Right renal pelvis (tissue), 4 donors: ENCODE results near the gene IAPP. TPM values are rescaled to one million over a fixed set of nuclear protein-coding genes. Genes with fewer than 3 reads are reported as not detected.
"Not testable (repeated sequence)": the region's sequence is repeated elsewhere in the genome, so short reads cannot be mapped to it uniquely, and the experiment has no call there.

Experiments
- DNase-seq, 4 donors: peaks; one replicate each; pipeline ENCODE4 v3.0.0-alpha.2; 2013; ENCODE audit warnings: low read depth in 4 of 4, low spot score in 3 of 4, missing footprints in 1 of 4
- polyA plus RNA-seq, 4 donors: library from polyadenylated mRNA; unstranded; fragments of 120-200 nt; gene quantifications; one replicate each; pipeline ENCODE4 v1.2.1, GENCODE V29; 2013; ENCODE audit not compliant: insufficient read length in 4 of 4

Gene IAPP
- polyA plus RNA-seq, result not detected

DNA sequence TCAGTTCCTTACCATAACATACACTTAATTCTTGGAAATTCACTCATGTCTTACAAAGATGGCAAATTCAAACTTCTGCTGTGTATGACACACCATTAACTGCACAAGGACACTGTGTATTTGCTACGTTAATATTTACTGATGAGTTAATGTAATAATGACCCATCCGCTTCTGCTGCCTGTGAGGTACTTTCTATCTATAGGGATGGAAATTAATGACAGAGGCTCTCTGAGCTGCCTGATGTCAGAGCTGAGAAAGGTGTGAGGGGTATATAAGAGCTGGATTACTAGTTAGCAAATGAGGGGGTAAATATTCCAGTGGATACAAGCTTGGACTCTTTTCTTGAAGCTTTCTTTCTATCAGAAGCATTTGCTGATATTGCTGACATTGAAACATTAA, at the start of gene IAPP:
IAPP (plus strand) TSS at position 301 of the 400 bp plus-strand sequence. CDS start 450 bp downstream, outside the sequence.
- no peak for DNase-seq

DNA sequence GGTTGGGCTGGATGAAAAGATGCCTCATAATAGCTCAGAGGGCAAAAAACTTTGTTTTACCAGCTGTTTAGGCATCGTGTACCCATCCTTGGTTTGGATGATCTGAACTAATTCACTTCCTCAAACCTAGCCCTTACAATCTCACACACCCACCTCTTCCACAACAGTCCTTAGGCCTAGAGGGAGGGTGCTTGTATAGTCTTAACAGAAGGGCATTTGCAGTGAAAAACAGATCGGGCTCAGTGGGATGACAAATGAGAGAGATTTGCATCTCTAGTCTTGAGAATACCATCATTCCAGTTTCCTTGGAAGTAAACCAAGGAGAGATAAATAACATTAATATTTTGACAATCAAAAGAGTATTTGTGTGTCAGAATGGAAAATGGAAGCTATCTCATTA, 49.0 kb upstream of the IAPP start:
- DNase-seq, result no peak

DNA sequence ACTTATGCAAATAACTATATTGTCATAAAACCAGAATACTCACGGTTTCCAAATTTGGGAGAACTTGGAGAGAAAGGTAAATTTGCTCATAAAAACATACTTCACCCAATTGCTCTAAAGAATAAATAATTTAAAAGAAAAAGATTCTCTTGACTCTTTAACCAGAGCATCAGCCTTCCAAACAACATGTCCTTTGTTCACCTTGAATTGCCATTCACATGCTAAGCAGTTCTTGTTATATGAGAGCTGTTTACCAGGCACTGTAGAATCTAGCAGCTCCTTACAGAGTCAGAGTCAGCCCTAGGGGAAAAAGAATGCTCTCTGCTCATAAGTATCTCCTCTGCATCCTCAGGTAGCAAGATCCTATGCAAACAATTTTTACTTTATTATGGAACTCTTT, 48.2 kb upstream of the IAPP start:
- DNase-seq, result no peak

DNA sequence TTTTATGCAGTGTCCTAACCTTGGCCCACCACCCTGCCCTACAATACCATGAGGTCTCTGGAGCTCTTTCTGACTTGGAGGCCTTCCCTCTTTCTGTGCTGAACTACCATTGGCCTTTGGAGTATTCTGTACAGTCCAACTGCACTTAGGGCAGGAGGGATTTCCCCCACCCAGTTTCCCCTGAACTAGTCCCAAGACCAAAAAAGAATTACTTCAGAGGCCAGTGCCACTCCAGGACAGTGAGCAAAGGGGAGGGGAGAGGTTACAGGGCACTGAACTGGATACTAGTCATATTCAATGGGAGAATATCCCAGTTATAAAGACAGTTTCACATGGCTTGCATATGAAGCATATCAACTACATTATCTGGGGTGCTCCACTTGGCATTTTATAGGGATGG, 44.1 kb upstream of the IAPP start:
- no peak for DNase-seq

DNA sequence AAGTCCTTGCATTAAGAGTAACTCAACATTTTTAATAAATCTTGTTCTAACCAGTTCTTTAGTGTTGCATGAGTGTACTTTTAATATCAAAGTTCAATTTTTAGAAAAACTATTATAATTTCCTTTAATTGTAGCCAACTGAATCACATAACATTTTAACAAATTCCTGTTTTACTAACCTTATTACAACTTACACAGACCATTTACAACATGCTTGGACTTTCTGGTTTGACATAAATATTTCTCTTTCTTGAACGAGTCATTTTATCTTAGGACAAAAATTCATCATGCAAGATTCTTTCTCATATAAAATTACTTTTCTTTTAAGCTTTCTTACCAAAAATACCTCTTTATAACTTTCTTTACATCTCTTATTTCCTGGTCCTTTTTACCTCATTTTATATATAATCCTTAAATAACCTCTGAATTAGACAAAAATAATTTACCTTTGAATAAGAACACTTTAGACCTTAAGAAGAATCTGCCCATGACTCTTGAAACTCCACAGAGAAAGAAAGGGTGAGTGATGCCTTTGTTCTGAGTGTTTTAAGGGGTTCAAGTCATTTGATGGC, 41.9 kb upstream of the IAPP start:
- DNase-seq, result no peak

DNA sequence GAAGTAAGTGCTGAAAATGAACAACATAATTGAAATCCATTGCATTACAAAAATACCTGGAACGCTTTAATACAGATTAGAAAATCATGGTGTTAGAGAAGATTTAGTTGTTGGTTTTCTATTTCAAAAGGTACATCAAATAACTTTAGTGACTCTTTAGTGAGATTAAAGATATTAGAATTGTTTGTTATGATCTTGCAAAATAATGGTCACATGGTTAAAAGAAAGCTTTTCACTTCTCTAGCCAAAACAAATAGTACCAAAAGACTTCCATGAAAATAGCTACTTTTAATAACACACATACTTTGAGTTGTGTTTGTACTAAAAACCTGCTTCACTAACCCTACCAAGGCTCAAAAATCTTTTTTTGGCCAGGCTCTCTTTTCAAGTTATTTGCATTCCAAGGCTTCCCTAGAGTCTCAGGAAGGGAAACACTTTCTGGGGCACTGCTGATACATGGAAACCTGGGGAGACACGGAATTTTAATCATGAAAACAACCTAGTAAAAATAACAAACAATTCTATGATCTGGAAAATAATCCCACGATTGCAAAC, 37.9 kb upstream of the IAPP start, which contains the start of gene SLCO1A2:
SLCO1A2 (minus strand) TSS at position 147 of the 555 bp plus-strand sequence. CDS start 270 bp downstream, outside the sequence.
- no peak for DNase-seq

DNA sequence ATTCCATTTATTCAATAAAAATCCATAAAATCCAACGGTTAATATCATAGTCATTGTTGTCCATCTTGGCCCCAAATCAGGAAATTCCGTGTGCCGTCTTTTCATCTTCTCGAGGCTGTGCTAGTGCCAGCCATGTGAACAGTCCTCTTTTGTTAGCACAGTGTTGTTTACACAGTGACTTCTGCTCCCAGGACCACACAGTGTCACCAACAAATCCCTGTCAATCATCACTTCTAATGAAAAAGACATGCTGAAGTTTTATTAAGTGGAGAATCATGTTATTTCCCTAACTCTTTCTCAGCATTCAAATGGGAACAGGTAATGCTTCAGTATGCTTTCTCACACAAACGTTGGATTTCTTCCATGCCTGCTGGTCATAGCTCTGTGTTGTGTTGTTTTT, 36.0 kb upstream of the IAPP start:
- DNase-seq, result no peak

DNA sequence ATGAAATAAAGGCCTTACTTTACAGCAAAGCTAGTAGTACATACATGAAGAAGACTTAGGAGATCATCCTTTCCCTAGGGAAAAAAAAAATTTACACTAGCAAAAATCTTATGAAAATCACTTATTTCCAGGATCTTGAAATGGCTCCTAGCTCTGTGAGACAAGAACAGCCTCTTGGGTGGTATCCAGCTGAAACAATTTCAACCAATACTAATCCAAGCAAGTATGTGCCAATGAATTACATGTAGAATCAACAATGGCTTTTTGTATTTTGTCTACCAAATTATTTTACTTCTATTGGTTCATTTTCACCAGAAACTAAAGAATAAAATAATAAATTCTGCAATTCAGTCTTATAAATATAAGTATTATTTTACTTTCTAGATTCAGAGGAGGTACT, 35.2 kb upstream of the IAPP start:
- DNase-seq, result no peak

DNA sequence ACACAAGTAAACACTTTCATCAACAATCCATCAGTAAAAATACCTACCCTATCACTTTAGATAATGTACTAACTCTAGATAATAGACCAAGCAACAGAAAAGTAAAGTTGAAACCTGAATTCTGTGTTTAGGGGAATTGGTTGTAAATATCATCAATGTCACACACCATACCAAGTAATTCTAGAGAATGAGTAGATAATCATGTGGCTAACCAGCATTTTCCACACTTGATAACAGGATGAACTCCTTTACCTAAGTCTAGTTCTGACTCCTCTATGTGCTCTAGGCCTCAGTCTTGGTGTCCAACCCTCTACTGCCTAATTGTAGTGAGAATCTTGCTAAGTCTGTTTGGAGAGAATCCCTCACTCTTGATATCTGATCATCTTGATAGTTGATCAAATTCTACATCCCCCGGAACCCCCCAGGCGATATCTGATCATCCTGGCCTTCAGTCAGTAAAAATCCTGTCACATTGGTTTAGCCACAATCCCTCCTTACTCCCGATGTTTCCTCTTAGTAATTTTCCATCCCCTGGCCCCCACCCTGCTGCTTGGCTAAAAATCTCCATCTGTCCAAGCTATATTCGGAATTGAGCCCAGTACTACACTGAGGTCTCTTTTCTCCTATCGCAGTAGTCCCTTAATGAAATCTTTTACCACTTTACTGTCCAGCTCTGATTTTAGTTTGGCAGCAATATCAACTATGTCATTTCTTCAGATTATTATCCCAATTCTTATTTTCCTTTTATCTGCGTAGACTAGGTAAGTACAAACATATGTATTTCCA, 34.5 kb upstream of the IAPP start:
- no peak for DNase-seq

DNA sequence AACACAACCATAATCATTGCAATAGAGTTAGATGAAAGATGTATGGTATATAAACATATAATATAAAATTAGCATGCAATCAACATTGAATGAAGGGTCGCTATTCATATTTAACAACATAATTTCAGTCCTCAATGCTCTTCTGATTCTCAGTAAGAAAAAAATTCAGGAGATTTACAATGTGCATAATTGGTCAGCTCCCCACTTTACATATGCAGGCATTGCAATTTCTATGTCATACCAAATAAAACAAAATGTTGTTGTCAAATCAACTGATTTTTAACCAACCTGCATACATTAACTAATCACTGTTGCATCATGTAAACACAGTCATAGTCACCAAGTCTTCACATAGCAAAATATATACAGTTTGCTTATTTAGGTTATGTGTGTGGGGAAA, 32.8 kb upstream of the IAPP start:
- DNase-seq, result no peak

DNA sequence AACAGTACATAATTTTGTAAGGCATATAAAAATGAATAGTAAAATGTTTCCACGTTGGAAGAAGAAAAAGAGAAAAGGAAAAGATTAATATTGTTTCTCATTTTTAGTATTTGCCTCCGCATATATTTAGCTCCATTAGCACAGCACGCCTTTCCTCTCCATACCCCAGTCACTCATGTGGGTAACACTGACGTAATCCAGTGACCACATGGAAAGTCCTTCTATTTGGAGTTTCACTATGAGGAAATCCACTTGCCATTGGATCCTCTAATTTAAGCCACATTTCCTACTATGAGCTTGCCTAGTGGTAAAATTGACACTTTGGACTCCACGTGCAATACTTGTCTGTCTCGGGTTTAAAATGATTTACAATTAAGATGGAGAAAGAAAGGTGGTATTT, 32.3 kb upstream of the IAPP start:
- DNase-seq, result no peak

DNA sequence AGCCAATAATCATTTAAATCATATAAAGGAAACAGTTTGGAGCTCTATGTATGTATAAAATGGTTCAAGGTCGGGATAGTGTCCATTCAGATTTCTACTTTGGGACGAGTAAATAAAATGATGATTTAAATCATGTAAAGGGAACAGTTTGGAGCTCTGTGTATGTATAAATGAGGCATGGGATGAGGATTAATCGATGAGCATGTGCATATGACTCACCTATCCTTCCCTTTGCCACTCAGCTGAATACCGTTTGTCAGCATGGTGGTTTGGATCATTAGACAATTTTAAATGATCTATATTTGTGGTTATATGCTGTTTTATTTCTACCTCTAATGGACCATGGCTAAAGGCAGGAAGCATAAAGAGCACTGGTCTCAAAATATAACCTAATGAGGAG, 30.9 kb upstream of the IAPP start:
- no peak for DNase-seq

DNA sequence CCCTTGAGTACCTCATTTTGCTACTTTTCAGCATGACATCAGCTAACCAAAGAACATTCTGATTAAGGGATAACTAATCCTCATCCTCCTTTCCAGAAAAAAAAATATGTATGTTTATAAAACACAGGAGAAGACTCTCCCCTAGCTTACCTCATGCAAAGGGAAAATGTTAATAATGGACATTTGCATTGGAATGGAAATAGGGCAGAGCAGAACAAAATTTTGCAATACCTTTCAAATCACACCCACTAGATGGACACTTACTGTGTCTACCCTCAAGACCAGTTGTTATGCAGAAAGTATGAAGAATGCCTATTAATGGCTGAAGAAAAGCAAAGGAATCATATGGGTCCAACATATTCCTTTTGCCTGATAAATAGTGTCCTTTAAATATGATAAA, 29.1 kb upstream of the IAPP start:
- DNase-seq, result no peak

DNA sequence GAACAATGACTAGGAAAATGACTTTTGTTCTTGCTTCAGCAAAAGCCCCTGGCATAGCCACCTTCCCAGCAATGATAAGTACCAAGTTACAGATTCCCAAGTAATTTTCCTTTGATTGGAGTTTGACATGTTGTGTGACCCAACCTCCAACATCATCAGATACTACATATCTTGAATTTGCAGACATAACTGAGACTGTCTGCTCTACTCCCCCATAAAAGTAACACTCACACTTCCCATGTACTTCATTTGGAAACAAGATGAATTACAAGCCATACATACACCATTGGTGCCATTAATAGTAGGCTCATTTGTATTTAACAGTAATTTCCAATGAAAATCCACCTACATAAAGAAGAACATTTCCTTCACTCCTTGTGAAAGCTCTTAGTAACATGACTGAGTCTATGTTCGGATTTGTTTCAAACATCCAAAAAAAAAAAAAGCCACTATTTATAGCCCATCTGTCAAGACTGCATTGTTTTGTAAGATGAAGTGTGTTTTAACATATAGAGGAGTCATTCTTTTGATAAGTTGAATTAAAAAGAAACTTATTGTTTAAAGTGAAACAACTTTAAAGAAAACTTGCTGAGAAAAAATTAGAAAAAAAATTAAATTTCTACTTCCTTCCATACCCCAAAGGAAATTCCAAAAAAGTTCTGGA, 26.0 kb upstream of the IAPP start:
- DNase-seq, result no peak

DNA sequence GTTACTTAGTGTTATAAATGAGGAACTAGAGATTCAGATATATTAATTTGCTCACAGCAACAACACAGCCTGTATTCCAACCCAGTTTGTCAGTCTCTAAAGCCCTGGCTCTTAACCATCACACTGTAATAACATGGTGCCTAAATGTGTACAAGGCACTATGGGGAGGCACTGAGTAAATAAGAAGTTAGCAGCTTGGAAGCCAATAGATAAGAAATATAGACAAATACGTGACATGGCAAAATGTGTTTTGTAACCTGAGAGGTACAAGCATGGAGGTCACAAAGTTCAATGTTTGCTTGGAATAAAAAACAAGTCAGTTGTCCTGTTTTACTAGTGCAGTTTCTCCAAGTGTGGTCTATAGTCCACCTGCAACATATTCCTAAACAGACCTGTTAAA, 21.7 kb upstream of the IAPP start:
- no peak for DNase-seq

DNA sequence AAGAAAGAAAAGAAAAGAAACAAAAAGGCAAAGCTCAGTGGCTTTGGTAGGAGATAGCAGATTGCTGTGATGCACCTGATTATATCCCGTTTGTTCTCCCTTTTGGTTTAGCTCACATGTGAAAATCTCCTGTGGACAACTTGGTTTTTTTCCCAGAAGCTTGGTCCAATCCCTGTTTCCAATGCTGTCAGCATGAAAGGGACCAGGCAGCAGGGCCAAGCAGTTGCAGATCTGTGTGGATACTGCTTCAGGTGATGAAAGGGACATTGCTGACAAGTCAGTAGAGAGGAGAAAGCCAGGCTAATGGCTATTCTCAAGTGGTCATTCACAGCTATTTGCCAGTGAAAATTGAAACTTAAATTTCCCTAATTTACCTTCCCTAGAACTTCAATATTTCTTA, 19.2 kb upstream of the IAPP start:
- no peak for DNase-seq

DNA sequence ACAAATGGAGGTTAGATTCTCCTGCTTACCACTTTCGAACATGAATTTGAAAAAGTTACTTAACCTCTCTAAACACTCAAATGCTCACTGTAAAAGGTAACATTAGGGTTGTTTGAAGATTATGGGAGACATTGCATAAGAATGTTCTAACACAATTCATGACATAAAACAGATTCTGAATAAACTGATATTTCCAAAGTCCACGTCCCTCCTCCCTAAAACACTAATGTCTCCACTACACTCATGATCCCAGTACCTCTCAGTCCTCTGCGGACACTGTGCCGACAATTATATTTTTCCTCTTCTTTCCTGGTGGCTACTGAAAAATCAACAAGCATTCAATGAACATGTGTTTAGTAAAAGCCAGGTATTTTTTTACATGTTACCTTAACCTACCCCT, 18.8 kb upstream of the IAPP start:
- DNase-seq, result no peak

DNA sequence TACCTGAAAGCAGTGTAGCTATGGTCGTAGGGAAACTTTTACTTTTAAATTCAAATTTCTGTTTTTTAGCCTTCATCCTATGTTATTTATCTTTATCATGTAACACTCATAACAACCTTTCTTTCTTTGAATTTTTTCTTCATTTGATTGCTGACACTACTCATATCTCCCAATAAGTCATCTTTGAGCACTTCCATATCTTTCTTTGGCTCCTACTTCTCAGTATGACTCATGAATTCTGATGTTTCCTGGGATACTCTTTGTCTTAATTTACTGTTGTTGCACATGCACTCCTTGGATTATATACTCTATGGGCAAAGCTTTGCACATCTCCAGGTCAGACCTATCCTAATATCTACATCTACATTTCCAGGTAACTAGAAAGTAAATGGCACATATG, 18.1 kb upstream of the IAPP start:
- DNase-seq, result no peak

DNA sequence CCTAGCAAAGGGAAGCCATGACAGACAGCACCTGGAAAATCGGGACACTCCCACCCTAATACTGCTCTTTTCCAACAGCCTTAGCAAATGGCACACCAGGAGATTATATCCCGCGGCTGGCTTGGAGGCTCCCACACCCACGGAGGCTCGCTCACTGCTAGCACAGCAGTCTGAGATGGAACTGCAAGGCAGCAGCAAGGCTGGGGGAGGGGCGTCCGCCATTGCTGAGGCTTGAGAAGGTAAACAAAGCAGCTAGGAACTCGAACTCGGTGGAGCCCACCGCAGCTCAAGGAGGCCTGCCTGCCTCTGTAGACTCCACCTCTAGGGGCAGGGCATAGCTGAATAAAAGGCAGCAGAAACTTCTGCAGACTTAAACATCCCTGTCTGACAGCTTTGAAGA, 12.1 kb upstream of the IAPP start:
- DNase-seq, result not testable (repeated sequence)

DNA sequence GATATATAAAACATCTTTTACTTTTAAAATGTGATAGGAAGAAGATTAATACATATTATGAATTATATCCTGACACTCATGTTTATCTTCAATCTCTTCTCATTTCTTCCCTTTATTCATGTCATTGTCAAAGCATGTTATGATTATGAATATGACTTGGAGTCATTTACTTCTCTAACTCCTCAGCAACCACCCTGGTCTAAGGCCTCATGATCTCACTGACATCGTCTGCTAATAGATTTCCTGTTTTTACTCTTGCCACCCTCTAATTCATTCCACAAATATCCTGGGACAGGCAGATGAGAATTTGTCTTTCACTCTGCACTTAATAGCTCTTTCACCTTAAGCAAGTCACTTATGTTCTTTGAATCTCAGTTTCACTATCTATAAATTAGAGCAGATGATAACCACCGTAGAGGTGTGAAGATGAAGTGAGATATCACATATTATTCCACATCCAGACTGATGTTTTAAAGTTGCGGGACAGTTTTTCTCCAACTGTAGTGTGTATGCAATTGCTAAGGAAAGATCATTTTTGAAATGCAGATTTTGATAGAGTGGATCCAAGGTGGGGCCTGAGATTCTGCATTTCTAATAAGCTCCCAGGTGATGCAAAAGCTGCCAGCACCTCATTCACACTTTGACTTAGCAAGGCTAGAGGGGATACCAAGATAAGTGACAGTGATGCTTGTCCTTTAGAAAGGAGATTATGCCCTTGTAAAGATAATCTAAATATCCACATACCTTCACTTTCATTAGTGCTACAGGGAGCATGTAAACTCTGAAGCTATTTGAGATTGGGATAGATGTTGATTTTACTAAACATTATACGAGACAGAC, 3.3 kb upstream of the IAPP start:
- no peak for DNase-seq
